Measurements from ENCODE around the gene IRF8.
A peak's percentile ranks its signal among the peaks of the same experiment; 100 is the strongest.
"Not testable (repeated sequence)": the region's sequence is repeated elsewhere in the genome, so short reads cannot be mapped to it uniquely, and the experiment has no call there.

The IRF8 gene

DNA sequence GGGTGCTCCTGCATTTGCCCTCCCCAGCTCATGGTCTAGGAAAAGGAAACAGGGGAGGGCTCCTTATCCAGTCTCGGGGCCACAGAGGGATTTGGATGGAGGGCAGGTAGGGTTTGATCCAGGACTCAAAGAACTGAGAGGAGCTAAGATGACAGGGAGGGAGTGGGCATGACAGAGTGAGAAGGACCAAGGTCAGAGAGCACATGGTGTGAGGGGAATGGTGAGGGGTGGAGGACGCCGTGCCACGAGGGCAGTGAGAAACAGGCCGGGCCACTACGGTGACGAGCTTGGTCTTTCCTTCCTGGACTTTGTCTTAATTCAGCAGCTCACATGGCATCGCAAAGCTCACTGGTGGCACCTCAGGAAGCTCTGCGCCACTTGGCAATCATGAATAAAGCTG lies 35.2 kb downstream of the IRF8 start:
- TF ChIP-seq, protein P1, sequence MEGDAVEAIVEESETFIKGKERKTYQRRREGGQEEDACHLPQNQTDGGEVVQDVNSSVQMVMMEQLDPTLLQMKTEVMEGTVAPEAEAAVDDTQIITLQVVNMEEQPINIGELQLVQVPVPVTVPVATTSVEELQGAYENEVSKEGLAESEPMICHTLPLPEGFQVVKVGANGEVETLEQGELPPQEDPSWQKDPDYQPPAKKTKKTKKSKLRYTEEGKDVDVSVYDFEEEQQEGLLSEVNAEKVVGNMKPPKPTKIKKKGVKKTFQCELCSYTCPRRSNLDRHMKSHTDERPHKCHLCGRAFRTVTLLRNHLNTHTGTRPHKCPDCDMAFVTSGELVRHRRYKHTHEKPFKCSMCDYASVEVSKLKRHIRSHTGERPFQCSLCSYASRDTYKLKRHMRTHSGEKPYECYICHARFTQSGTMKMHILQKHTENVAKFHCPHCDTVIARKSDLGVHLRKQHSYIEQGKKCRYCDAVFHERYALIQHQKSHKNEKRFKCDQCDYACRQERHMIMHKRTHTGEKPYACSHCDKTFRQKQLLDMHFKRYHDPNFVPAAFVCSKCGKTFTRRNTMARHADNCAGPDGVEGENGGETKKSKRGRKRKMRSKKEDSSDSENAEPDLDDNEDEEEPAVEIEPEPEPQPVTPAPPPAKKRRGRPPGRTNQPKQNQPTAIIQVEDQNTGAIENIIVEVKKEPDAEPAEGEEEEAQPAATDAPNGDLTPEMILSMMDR (conservative IDR thresholded peaks at IDR 0.05), result no peak
- no peak overlapping the region for H3K27ac ChIP-seq

- H3K27ac ChIP-seq, result no peak overlapping the region
- TF ChIP-seq, protein P1 (conservative IDR thresholded peaks at IDR 0.05), result no peak
Observed at GRCh38 chr16:85935391-85935973, 36.5 kb downstream of the IRF8 start.

GRCh38 chr16:85935974-85936760 lies 37.2 kb downstream of the IRF8 start:
- TF ChIP-seq, protein P1 (conservative IDR thresholded peaks at IDR 0.05), result no peak
- no peak overlapping the region for H3K27ac ChIP-seq

DNA sequence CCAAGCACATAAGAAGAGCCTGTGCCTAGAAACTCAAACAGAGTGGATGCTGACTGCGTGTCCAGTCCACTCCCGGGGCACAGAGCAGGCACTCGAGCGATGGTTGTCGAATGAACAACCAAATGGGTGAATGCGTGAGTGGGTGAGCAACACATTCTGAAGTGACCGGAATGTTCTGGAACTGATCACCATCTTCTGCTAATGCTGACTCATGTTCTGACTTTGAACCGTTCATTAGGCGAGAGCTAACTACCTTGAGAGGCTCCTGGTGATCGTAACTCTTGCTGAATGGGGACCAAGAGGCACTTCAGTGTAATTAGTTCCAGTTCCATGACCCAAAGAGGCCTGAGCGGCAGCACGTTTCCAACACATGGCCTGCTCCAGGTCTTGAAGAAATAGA lies 37.9 kb downstream of the IRF8 start:
- H3K27ac ChIP-seq, result no peak overlapping the region
- TF ChIP-seq, protein P1 (conservative IDR thresholded peaks at IDR 0.05), result no peak

DNA sequence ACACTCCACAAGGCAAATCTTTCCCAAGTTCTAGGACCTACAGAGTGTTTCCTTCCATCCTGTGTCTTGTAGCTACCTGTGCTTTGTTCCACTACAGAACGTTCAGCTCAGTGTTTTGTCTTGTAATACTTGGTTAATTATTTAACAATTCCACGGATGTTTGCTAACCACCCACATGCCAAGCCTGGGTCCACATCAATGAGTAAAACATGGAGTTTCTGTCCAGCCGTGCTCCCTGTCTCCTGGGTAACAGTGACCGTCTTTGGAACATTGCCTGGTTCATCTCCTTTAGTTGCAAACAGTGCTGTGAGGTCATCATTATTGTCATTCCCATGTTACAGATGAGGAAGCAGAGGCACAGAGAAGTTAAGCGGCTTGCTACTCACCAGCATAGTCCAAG lies 41.3 kb downstream of the IRF8 start:
- peak overlapping the region; percentile 61 for H3K27ac ChIP-seq
- TF ChIP-seq, protein P1 (conservative IDR thresholded peaks at IDR 0.05), result no peak

DNA sequence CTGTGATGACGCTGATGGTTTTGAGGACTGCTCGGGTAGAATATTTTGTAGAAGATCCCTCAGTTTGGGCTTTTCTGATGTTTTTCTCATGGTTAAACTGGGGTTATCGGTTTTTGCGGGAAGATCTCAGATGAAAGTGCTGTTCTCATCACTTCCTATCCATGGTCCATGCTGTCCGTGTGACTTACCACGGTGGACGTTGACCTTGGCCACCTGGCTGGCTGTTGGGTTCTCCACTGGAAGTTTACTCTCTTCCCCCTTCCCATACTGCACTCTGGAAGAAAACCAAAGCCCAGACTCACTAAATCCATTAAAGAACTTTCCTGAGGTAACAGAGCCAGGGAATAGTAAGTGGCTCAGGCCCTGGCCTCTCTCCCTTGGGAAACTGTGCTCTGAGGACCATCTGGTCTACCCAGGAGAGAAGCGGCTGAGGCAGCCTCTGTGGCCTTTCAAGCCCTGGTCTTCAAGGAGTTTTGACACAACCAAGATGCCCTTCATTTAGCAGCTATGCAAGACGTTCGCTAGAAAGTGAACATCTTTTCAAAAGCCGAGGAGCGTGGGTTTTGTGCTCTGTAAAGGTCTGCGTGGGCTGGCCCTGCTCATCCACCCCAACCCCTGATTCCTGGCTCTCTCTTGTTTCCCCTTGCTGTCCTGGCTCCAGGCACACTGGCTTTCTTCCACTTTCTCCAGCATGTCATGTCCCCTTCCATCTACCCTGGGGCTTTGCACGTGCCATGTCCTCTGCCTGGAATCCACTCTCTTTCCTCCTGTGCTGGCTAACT lies 43.1 kb downstream of the IRF8 start:
- no peak overlapping the region for H3K27ac ChIP-seq
- TF ChIP-seq, protein P1 (conservative IDR thresholded peaks at IDR 0.05), result no peak

- H3K27ac ChIP-seq, result not testable (repeated sequence)
Observed at GRCh38 chr16:85942659-85943058, 43.7 kb downstream of the IRF8 start.

Data from VCaP (cell line).